ENCODE measurements around the gene SC5D. TPM values are rescaled to one million over a fixed set of nuclear protein-coding genes. Genes with fewer than 3 reads are reported as not detected.
A peak's percentile ranks its signal among the peaks of the same experiment; 100 is the strongest.

SC5D gene
- total RNA-seq, 4 donors from 2014 or later: 16.3 to 43.4 (median 29.8) TPM

- peak overlapping the region; percentile 79 for H3K4me3 ChIP-seq
- H3K36me3 ChIP-seq: no peaks in the 10 kb centered on the region
- no peaks in the 10 kb centered on the region for H3K27me3 ChIP-seq
- no peak for TF ChIP-seq CTCF (IDR thresholded peaks at IDR 0.05)
- no peak for TF ChIP-seq EP300 (IDR thresholded peaks at IDR 0.05)
- no peak for TF ChIP-seq POLR2AphosphoS5 (IDR thresholded peaks at IDR 0.05)
- no peak for TF ChIP-seq POLR2A (IDR thresholded peaks at IDR 0.05)
- H3K4me1 ChIP-seq: peaks cover 20% of the 10 kb centered on the region
- H3K27ac ChIP-seq: peak overlapping the region; percentile 84
- DNase-seq (ENCODE audit: low spot score in 2 of 2): no peak
- no peaks in the 10 kb centered on the region for H3K9me3 ChIP-seq
- WGBS: under 1% methylated on average over 19 of the region's 19 CpGs
Observed at GRCh38 chr11:121291896-121292494, 576 bp upstream of the SC5D start.

- Histone ChIP-seq H3K4me3 (peak overlapping the region; percentile 79), H3K9me3 (no peaks in the 10 kb centered on the region), H3K36me3 (no peaks in the 10 kb centered on the region), H3K27me3 (no peaks in the 10 kb centered on the region), H3K27ac (peak overlapping the region; percentile 84), H3K4me1 (peaks cover 20% of the 10 kb centered on the region)
- WGBS: 2% methylated on average over 5 of the region's 5 CpGs
- TF ChIP-seq EP300 (IDR thresholded peaks at IDR 0.05): no peak
- TF ChIP-seq POLR2AphosphoS5 (IDR thresholded peaks at IDR 0.05): no peak
- TF ChIP-seq CTCF (IDR thresholded peaks at IDR 0.05): no peak
- TF ChIP-seq POLR2A (IDR thresholded peaks at IDR 0.05): no peak
- DNase-seq (ENCODE audit: low spot score in 2 of 2): no peak
Observed at GRCh38 chr11:121293288-121293594, 670 bp downstream of the SC5D start.

- no peak overlapping the region for H3K27ac ChIP-seq
- no peak for TF ChIP-seq CTCF (IDR thresholded peaks at IDR 0.05)
- TF ChIP-seq EP300 (IDR thresholded peaks at IDR 0.05): no peak
- no peak for TF ChIP-seq POLR2AphosphoS5 (IDR thresholded peaks at IDR 0.05)
- no peak for TF ChIP-seq POLR2A (IDR thresholded peaks at IDR 0.05)
- no peaks in the 10 kb centered on the region for H3K36me3 ChIP-seq
- no peak for DNase-seq (ENCODE audit: low spot score in 2 of 2)
- WGBS: 89% methylated on average over 8 of the region's 8 CpGs
- no peaks in the 10 kb centered on the region for H3K27me3 ChIP-seq
- H3K9me3 ChIP-seq: no peaks in the 10 kb centered on the region
- peaks cover 20% of the 10 kb centered on the region for H3K4me1 ChIP-seq
- no peak overlapping the region for H3K4me3 ChIP-seq
Observed at GRCh38 chr11:121295246-121296029, 2.9 kb downstream of the SC5D start.

GRCh38 chr11:121297872-121298271 lies 5.3 kb downstream of the SC5D start:
- H3K4me1 ChIP-seq: peaks cover 18% of the 10 kb centered on the region
- DNase-seq (ENCODE audit: low spot score in 2 of 2): no peak
- whole genome bisulfite sequencing: 98% methylated on average over 5 of the region's 5 CpGs
- no peak overlapping the region for H3K27ac ChIP-seq
- H3K36me3 ChIP-seq: no peaks in the 10 kb centered on the region
- H3K4me3 ChIP-seq: no peak overlapping the region
- TF ChIP-seq CTCF (IDR thresholded peaks at IDR 0.05) (no peak), POLR2AphosphoS5 (IDR thresholded peaks at IDR 0.05) (no peak), POLR2A (IDR thresholded peaks at IDR 0.05) (no peak), EP300 (IDR thresholded peaks at IDR 0.05) (no peak)
- H3K27me3 ChIP-seq: no peaks in the 10 kb centered on the region
- no peaks in the 10 kb centered on the region for H3K9me3 ChIP-seq

GRCh38 chr11:121298774-121299173 lies 6.2 kb downstream of the SC5D start:
- TF ChIP-seq POLR2A (IDR thresholded peaks at IDR 0.05) (no peak), POLR2AphosphoS5 (IDR thresholded peaks at IDR 0.05) (no peak), CTCF (IDR thresholded peaks at IDR 0.05) (no peak), EP300 (IDR thresholded peaks at IDR 0.05) (no peak)
- Histone ChIP-seq H3K36me3 (no peaks in the 10 kb centered on the region), H3K27me3 (no peaks in the 10 kb centered on the region), H3K4me3 (no peak overlapping the region), H3K4me1 (peaks cover 12% of the 10 kb centered on the region), H3K27ac (no peak overlapping the region), H3K9me3 (no peaks in the 10 kb centered on the region)
- no peak for DNase-seq (ENCODE audit: low spot score in 2 of 2)
- WGBS: 81% methylated on average over 5 of the region's 5 CpGs
